WTC11 (cell line): ENCODE data around the gene TMEM225B. TPM values are rescaled to one million over a fixed set of nuclear protein-coding genes. Genes with fewer than 3 reads are reported as not detected.
A peak's percentile ranks its signal among the peaks of the same experiment; 100 is the strongest.

Source experiments
- ATAC-seq: fragments of 200-7000 bp; cut with Tn5 transposase; 2 replicates; pipeline ENCODE4 v1.10.0; 2021; ENCODE audit warnings: mild to moderate bottlenecking, moderate library complexity
- CTCF ChIA-PET: fragments of 300-600 bp; sonication (Branson Sonifier 250); formaldehyde crosslinking; loops from one replicate; lab custom pipeline; 2021; ENCODE audit warnings: antibody characterized with exemption; lab: Charles Lee
- POLR2A ChIA-PET: fragments of 350-600 bp; sonication (Branson Sonifier 250); formaldehyde crosslinking; loops from one replicate; lab custom pipeline; 2021; ENCODE audit warnings: antibody characterized with exemption; lab: Charles Lee
- DNase-seq: peaks from one replicate; pipeline ENCODE4 v3.0.0; 2021; ENCODE audit warnings: low spot score
- H3K27ac Mint-ChIP-seq: 2 replicates; pipeline ENCODE4 v1.8.0; 2021; ENCODE audit warnings: mixed read lengths
- H3K27me3 Mint-ChIP-seq: 2 replicates; pipeline ENCODE4 v1.8.0; 2021; ENCODE audit warnings: low read depth, mild to moderate bottlenecking, moderate library complexity, mixed read lengths
- H3K36me3 Mint-ChIP-seq: 2 replicates; pipeline ENCODE4 v1.8.0; 2021; ENCODE audit warnings: mixed read lengths
- H3K4me1 Mint-ChIP-seq: 2 replicates; pipeline ENCODE4 v1.8.0; 2022; ENCODE audit warnings: mixed read lengths
- H3K4me3 Mint-ChIP-seq: 2 replicates; pipeline ENCODE4 v1.8.0; 2021; ENCODE audit warnings: mild to moderate bottlenecking, moderate library complexity, mixed read lengths
- H3K9me3 Mint-ChIP-seq: 2 replicates; pipeline ENCODE4 v1.8.0; 2021; ENCODE audit warnings: mixed read lengths
- CREM ChIP-seq: sonication (generic); formaldehyde crosslinking; IDR thresholded peaks from 2 replicates; pipeline ENCODE4 v1.8.1; 2022; ENCODE audit warnings: mild to moderate bottlenecking, missing genetic modification reagents, moderate library complexity
- EMX1 ChIP-seq: fragments of 250-450 bp; sonication (Bioruptor Pico); IDR thresholded peaks from 2 replicates; pipeline ENCODE4 v1.8.0; 2021; ENCODE audit warnings: mild to moderate bottlenecking
- FOXP1 ChIP-seq: sonication (generic); formaldehyde crosslinking; IDR thresholded peaks from 2 replicates; pipeline ENCODE4 v1.8.0; 2022; ENCODE audit warnings: missing genetic modification reagents, mild to moderate bottlenecking, moderate library complexity, borderline replicate concordance
- GTF2I ChIP-seq: fragments of 250-450 bp; sonication (Bioruptor Pico); conservative IDR thresholded peaks from 2 replicates; pipeline ENCODE4 v1.4.0; 2021; ENCODE audit warnings: mild to moderate bottlenecking
- JAZF1 ChIP-seq: fragments of 250-450 bp; sonication (Bioruptor Pico); IDR thresholded peaks from 2 replicates; pipeline ENCODE4 v1.9.0; 2021; ENCODE audit warnings: moderate library complexity, mild to moderate bottlenecking, inconsistent platforms
- KAT7 ChIP-seq: sonication (generic); formaldehyde crosslinking; IDR thresholded peaks from 2 replicates; pipeline ENCODE4 v1.8.1; 2023; ENCODE audit warnings: missing genetic modification reagents, mild to moderate bottlenecking, borderline replicate concordance
- MXD4 ChIP-seq: fragments of 250-450 bp; sonication (Bioruptor Pico); IDR thresholded peaks from 2 replicates; pipeline ENCODE4 v1.8.0; 2021; ENCODE audit warnings: mild to moderate bottlenecking, moderate library complexity, borderline replicate concordance
- MYBL2 ChIP-seq: sonication (generic); formaldehyde crosslinking; IDR thresholded peaks from 2 replicates; pipeline ENCODE4 v1.8.1; 2023; ENCODE audit warnings: mild to moderate bottlenecking, moderate library complexity, missing genetic modification reagents
- SOX15 ChIP-seq: fragments of 250-450 bp; sonication (Bioruptor Pico); IDR thresholded peaks from 2 replicates; pipeline ENCODE4 v1.9.0; 2021; ENCODE audit warnings: mild to moderate bottlenecking
- TP53 ChIP-seq: sonication (generic); formaldehyde crosslinking; IDR thresholded peaks from 2 replicates; pipeline ENCODE4 v1.8.1; 2023; ENCODE audit warnings: mild to moderate bottlenecking, missing genetic modification reagents
- ZNF232 ChIP-seq: sonication (generic); formaldehyde crosslinking; IDR thresholded peaks from 2 replicates; pipeline ENCODE4 v1.8.0; 2022; ENCODE audit warnings: mild to moderate bottlenecking, missing genetic modification reagents
- ZNF416 ChIP-seq: fragments of 250-450 bp; sonication (Bioruptor Pico); IDR thresholded peaks from 2 replicates; pipeline ENCODE4 v1.9.0; 2021; ENCODE audit warnings: mild to moderate bottlenecking, inconsistent platforms
- total RNA-seq: library from RNA; stranded (reverse); gene quantifications from 3 replicates; pipeline ENCODE4 v1.2.3, GENCODE V29; 2021
- TF ChIP-seq, protein P1 (sequence below): sonication (generic); formaldehyde crosslinking; IDR thresholded peaks from 2 replicates; pipeline ENCODE4 v1.8.1; 2022; ENCODE audit warnings: low read depth, missing genetic modification reagents, borderline replicate concordance
- TF ChIP-seq, protein P2 (sequence below): fragments of 250-450 bp; sonication (Bioruptor Pico); IDR thresholded peaks from 2 replicates; pipeline ENCODE4 v1.9.0; 2021; ENCODE audit warnings: mild to moderate bottlenecking
- TF ChIP-seq, protein P3 (sequence below): fragments of 200-600 bp; IDR thresholded peaks from 2 replicates; pipeline ENCODE4 v1.8.0; 2022; ENCODE audit warnings: antibody characterized with exemption
- TF ChIP-seq, protein P4 (sequence below): fragments of 250-450 bp; sonication (Bioruptor Pico); IDR thresholded peaks from 2 replicates; pipeline ENCODE4 v1.9.0; 2021; ENCODE audit warnings: moderate library complexity, mild to moderate bottlenecking, inconsistent platforms, borderline replicate concordance
- TF ChIP-seq, protein P5 (sequence below): sonication (generic); formaldehyde crosslinking; IDR thresholded peaks from 2 replicates; pipeline ENCODE4 v1.8.0; 2023; ENCODE audit warnings: missing genetic modification reagents, mild to moderate bottlenecking, borderline replicate concordance
- TF ChIP-seq, protein P6 (sequence below): sonication (generic); formaldehyde crosslinking; IDR thresholded peaks from 2 replicates; pipeline ENCODE4 v1.8.0; 2022; ENCODE audit warnings: mild to moderate bottlenecking, missing genetic modification reagents

TMEM225B gene
- total RNA-seq, 1 experiment from 2014 or later, result 0.81 TPM

DNA sequence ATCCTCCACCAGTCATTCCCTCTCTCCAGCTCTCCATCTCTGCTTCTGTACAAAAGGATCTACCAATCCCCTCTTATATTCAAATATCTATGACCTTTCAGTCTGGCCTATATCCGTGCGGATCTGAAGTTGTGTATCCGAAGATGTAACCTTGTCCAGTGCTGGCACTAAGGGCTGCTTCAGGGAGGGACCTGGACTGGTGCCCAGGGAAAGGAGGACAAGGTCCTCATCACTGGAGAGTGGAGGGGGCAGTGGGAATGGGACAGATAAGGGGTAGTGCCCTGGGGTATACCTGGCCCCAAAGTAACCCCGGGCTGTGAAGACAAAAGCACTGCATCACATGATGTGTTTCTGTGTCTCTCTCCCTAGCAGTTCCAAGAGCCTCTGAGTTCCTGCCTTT lies 1.8 kb downstream of the TMEM225B start (continued):
- TF ChIP-seq ZNF416 (CRISPR knock-in tag) (no peak), FOXP1 (CRISPR knock-in tag) (no peak), ZNF232 (CRISPR knock-in tag) (no peak), GTF2I (CRISPR knock-in tag) (no peak)

DNA sequence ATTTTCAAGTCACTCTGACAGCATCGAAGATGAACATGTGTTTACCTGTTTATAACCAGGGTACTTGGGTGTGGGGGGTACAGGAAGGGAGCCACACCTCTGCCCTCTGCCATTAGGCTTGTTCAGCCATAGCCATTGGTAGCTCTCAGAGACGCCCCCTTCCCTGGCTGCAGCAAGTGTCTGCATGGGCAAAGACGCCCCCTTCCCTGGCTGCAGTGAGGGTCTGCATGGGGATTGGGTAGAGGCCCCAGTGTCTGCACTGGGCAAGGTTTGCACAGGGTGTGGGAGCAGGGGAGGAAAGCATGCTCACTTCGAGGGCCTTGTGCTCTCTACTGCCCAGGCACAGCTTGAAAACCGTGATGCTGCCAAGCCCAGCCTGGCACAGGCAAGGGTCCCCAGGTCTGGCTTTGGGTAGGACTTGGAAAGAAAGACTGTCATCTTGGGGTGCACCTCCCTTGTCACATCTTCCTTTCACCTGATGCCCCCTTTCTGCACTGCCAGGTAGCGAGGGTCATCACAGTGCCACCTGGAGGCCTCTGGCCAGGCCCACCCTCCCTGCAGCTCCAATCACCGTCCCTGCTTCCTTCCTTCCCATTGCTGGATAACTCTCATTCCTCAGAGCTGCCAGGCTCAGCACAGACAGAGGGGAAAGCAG lies 3.7 kb downstream of the TMEM225B start:
- Mint-ChIP-seq H3K4me1 (no peaks in the 10 kb centered on the region), H3K27me3 (peaks cover 14% of the 10 kb centered on the region), H3K9me3 (no peaks in the 10 kb centered on the region), H3K27ac (no peak overlapping the region), H3K36me3 (no peaks in the 10 kb centered on the region), H3K4me3 (no peak overlapping the region)
- POLR2A ChIA-PET, result no interaction called here
- CTCF ChIA-PET, result interaction anchor here (0.6 to 3.6 kb wide), 8 partner anchors 9 to 328 kb away, joined by 3 to 27 read pairs (median 4); partner anchors contain the start of genes GJC3, ZKSCAN5 and ZSCAN25
- ATAC-seq, result peak; percentile 94
- peak; percentile 48 for DNase-seq
- TF ChIP-seq, protein P1, sequence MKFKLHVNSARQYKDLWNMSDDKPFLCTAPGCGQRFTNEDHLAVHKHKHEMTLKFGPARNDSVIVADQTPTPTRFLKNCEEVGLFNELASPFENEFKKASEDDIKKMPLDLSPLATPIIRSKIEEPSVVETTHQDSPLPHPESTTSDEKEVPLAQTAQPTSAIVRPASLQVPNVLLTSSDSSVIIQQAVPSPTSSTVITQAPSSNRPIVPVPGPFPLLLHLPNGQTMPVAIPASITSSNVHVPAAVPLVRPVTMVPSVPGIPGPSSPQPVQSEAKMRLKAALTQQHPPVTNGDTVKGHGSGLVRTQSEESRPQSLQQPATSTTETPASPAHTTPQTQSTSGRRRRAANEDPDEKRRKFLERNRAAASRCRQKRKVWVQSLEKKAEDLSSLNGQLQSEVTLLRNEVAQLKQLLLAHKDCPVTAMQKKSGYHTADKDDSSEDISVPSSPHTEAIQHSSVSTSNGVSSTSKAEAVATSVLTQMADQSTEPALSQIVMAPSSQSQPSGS (CRISPR knock-in tag), result no peak
- TF ChIP-seq, protein P2, sequence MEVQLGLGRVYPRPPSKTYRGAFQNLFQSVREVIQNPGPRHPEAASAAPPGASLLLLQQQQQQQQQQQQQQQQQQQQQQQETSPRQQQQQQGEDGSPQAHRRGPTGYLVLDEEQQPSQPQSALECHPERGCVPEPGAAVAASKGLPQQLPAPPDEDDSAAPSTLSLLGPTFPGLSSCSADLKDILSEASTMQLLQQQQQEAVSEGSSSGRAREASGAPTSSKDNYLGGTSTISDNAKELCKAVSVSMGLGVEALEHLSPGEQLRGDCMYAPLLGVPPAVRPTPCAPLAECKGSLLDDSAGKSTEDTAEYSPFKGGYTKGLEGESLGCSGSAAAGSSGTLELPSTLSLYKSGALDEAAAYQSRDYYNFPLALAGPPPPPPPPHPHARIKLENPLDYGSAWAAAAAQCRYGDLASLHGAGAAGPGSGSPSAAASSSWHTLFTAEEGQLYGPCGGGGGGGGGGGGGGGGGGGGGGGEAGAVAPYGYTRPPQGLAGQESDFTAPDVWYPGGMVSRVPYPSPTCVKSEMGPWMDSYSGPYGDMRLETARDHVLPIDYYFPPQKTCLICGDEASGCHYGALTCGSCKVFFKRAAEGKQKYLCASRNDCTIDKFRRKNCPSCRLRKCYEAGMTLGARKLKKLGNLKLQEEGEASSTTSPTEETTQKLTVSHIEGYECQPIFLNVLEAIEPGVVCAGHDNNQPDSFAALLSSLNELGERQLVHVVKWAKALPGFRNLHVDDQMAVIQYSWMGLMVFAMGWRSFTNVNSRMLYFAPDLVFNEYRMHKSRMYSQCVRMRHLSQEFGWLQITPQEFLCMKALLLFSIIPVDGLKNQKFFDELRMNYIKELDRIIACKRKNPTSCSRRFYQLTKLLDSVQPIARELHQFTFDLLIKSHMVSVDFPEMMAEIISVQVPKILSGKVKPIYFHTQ (CRISPR knock-in tag), result no peak
- TF ChIP-seq TP53 (CRISPR knock-in tag), result no peak
- no peak for TF ChIP-seq KAT7 (CRISPR knock-in tag)

DNA sequence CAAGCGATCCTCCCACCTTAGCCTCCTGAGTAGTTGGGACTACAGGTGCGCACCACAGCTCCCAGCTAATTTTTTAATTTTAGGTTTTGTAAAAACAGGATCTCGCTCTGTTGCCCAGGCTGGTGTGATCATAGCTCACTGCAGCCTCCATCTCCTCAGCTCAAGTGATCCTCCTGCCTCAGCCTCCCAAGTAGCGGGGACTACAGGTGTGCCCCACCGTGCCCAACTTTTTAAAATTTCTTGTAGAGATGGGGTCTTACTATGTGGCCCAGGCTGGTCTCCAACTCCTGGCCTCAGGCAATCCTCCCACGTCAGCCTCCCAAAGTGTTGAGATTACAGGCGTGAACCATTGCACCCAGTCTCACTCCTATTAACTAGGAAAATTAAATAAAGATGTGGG lies 7.5 kb downstream of the TMEM225B start:
- no peak overlapping the region for H3K27ac Mint-ChIP-seq
- H3K4me1 Mint-ChIP-seq, result no peaks in the 10 kb centered on the region
- no peak for ATAC-seq
- H3K9me3 Mint-ChIP-seq, result no peaks in the 10 kb centered on the region
- POLR2A ChIA-PET, result no interaction called here
- no peak overlapping the region for H3K4me3 Mint-ChIP-seq
- H3K27me3 Mint-ChIP-seq, result peaks cover 22% of the 10 kb centered on the region
- no peaks in the 10 kb centered on the region for H3K36me3 Mint-ChIP-seq
- CTCF ChIA-PET, result no interaction called here
- DNase-seq, result no peak
- TF ChIP-seq, protein P3, sequence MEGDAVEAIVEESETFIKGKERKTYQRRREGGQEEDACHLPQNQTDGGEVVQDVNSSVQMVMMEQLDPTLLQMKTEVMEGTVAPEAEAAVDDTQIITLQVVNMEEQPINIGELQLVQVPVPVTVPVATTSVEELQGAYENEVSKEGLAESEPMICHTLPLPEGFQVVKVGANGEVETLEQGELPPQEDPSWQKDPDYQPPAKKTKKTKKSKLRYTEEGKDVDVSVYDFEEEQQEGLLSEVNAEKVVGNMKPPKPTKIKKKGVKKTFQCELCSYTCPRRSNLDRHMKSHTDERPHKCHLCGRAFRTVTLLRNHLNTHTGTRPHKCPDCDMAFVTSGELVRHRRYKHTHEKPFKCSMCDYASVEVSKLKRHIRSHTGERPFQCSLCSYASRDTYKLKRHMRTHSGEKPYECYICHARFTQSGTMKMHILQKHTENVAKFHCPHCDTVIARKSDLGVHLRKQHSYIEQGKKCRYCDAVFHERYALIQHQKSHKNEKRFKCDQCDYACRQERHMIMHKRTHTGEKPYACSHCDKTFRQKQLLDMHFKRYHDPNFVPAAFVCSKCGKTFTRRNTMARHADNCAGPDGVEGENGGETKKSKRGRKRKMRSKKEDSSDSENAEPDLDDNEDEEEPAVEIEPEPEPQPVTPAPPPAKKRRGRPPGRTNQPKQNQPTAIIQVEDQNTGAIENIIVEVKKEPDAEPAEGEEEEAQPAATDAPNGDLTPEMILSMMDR, result no peak
- TF ChIP-seq KAT7 (CRISPR knock-in tag) (no peak), TP53 (CRISPR knock-in tag) (no peak), CREM (no peak), MYBL2 (CRISPR knock-in tag) (no peak), JAZF1 (CRISPR knock-in tag) (no peak), SOX15 (CRISPR knock-in tag) (no peak), EMX1 (no peak), MXD4 (CRISPR knock-in tag) (no peak)
- TF ChIP-seq, protein P4, sequence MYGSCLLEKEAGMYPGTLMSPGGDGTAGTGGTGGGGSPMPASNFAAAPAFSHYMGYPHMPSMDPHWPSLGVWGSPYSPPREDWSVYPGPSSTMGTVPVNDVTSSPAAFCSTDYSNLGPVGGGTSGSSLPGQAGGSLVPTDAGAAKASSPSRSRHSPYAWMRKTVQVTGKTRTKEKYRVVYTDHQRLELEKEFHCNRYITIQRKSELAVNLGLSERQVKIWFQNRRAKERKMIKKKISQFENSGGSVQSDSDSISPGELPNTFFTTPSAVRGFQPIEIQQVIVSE, result no peak
- TF ChIP-seq, protein P5, sequence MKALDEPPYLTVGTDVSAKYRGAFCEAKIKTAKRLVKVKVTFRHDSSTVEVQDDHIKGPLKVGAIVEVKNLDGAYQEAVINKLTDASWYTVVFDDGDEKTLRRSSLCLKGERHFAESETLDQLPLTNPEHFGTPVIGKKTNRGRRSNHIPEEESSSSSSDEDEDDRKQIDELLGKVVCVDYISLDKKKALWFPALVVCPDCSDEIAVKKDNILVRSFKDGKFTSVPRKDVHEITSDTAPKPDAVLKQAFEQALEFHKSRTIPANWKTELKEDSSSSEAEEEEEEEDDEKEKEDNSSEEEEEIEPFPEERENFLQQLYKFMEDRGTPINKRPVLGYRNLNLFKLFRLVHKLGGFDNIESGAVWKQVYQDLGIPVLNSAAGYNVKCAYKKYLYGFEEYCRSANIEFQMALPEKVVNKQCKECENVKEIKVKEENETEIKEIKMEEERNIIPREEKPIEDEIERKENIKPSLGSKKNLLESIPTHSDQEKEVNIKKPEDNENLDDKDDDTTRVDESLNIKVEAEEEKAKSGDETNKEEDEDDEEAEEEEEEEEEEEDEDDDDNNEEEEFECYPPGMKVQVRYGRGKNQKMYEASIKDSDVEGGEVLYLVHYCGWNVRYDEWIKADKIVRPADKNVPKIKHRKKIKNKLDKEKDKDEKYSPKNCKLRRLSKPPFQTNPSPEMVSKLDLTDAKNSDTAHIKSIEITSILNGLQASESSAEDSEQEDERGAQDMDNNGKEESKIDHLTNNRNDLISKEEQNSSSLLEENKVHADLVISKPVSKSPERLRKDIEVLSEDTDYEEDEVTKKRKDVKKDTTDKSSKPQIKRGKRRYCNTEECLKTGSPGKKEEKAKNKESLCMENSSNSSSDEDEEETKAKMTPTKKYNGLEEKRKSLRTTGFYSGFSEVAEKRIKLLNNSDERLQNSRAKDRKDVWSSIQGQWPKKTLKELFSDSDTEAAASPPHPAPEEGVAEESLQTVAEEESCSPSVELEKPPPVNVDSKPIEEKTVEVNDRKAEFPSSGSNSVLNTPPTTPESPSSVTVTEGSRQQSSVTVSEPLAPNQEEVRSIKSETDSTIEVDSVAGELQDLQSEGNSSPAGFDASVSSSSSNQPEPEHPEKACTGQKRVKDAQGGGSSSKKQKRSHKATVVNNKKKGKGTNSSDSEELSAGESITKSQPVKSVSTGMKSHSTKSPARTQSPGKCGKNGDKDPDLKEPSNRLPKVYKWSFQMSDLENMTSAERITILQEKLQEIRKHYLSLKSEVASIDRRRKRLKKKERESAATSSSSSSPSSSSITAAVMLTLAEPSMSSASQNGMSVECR (CRISPR knock-in tag), result no peak
- TF ChIP-seq, protein P6, sequence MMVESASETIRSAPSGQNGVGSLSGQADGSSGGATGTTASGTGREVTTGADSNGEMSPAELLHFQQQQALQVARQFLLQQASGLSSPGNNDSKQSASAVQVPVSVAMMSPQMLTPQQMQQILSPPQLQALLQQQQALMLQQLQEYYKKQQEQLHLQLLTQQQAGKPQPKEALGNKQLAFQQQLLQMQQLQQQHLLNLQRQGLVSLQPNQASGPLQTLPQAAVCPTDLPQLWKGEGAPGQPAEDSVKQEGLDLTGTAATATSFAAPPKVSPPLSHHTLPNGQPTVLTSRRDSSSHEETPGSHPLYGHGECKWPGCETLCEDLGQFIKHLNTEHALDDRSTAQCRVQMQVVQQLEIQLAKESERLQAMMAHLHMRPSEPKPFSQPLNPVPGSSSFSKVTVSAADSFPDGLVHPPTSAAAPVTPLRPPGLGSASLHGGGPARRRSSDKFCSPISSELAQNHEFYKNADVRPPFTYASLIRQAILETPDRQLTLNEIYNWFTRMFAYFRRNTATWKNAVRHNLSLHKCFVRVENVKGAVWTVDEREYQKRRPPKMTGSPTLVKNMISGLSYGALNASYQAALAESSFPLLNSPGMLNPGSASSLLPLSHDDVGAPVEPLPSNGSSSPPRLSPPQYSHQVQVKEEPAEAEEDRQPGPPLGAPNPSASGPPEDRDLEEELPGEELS (CRISPR knock-in tag), result no peak
